IMR-90 (cell line): ENCODE measurements around the gene TMED4. TPM values are rescaled to one million over a fixed set of nuclear protein-coding genes. Genes with fewer than 3 reads are reported as not detected.

Experiments used
- ATAC-seq: fragments of 200-7000 bp; cut with Tn5 transposase; 2 replicates; pipeline ENCODE4 v1.9.1; 2020; ENCODE audit warnings: low read depth, mild to moderate bottlenecking, moderate library complexity
- BruUV-seq: library from RNA; stranded (reverse); fragments of 400-500 nt; replicated peaks from 2 replicates; lab custom pipeline; 2021; lab: Mats Ljungman, UMichigan
- CTCF ChIA-PET: fragments of 300-600 bp; formaldehyde crosslinking; extraction: SDS; loops from one replicate; lab custom pipeline; 2021; ENCODE audit warnings: antibody characterized with exemption; lab: Yijun Ruan, JAX
- POLR2A ChIA-PET: fragments of 300-600 bp; sonication (Branson Sonifier 250); formaldehyde crosslinking; loops from one replicate; lab custom pipeline; 2022; ENCODE audit warnings: antibody characterized with exemption; ENCODE audit not compliant: unreplicated experiment; lab: Charles Lee
- DNase-seq: peaks from one replicate; pipeline ENCODE4 v3.0.0; 2013
- H2AFZ ChIP-seq: replicated peaks from 2 replicates; pipeline ENCODE3; 2013; ENCODE audit warnings: low read length, mild to moderate bottlenecking; ENCODE audit not compliant: poor library complexity
- H2AK5ac ChIP-seq: 2 replicates; pipeline ENCODE4 v1.6.1; 2013; ENCODE audit warnings: low read depth, low read length, inconsistent platforms
- H2AK9ac ChIP-seq: replicated peaks from 2 replicates; pipeline ENCODE3; 2013; ENCODE audit warnings: mild to moderate bottlenecking, low read depth, low read length, moderate library complexity; ENCODE audit not compliant: poor library complexity
- H2BK120ac ChIP-seq: 2 replicates; pipeline ENCODE4 v1.6.1; 2013; ENCODE audit warnings: low read depth, low read length, inconsistent platforms
- H2BK15ac ChIP-seq: 3 replicates; pipeline ENCODE4 v1.6.1; 2013; ENCODE audit warnings: low read depth, low read length, inconsistent platforms
- H2BK20ac ChIP-seq: 2 replicates; pipeline ENCODE4 v1.6.1; 2013; ENCODE audit warnings: low read depth, mild to moderate bottlenecking, inconsistent platforms, low read length, moderate library complexity
- H2BK5ac ChIP-seq: 2 replicates; pipeline ENCODE4 v1.6.1; 2013; ENCODE audit warnings: mild to moderate bottlenecking, low read depth, low read length, inconsistent platforms; ENCODE audit not compliant: poor library complexity, severe bottlenecking
- H3K14ac ChIP-seq: replicated peaks from 2 replicates; pipeline ENCODE4 v1.6.1; 2013; ENCODE audit warnings: low read depth, low read length, inconsistent platforms
- H3K18ac ChIP-seq: 2 replicates; pipeline ENCODE4 v1.6.1; 2013; ENCODE audit warnings: low read depth, low read length, control low read depth
- H3K23ac ChIP-seq: 2 replicates; pipeline ENCODE4 v1.6.1; 2013; ENCODE audit warnings: low read depth, low read length, inconsistent platforms
- H3K27ac ChIP-seq: 2 replicates; pipeline ENCODE4 v1.5.1; 2013; ENCODE audit warnings: mild to moderate bottlenecking, control low read depth, low read length; ENCODE audit not compliant: insufficient read depth
- H3K27me3 ChIP-seq: 2 replicates; pipeline ENCODE4 v1.6.1; 2013; ENCODE audit warnings: low read length; ENCODE audit not compliant: control insufficient read depth, insufficient read depth
- H3K36me3 ChIP-seq: 2 replicates; pipeline ENCODE4 v1.6.1; 2013; ENCODE audit warnings: low read length, mixed read lengths; ENCODE audit not compliant: control insufficient read depth, insufficient read depth
- H3K4ac ChIP-seq: 2 replicates; pipeline ENCODE4 v1.6.1; 2013; ENCODE audit warnings: low read depth, low read length, inconsistent platforms
- H3K4me1 ChIP-seq: 2 replicates; pipeline ENCODE4 v1.6.1; 2013; ENCODE audit warnings: low read length, mixed read lengths; ENCODE audit not compliant: control insufficient read depth, insufficient read depth
- H3K4me2 ChIP-seq: 2 replicates; pipeline ENCODE4 v1.6.1; 2013; ENCODE audit warnings: low read depth, mild to moderate bottlenecking, control low read depth, low read length, moderate library complexity
- H3K4me3 ChIP-seq: 2 replicates; pipeline ENCODE4 v1.5.1; 2013; ENCODE audit warnings: low read depth, mild to moderate bottlenecking, control low read depth, low read length, moderate library complexity; ENCODE audit not compliant: insufficient read depth
- H3K56ac ChIP-seq: 2 replicates; pipeline ENCODE4 v1.6.1; 2013; ENCODE audit warnings: low read length, inconsistent platforms; ENCODE audit not compliant: insufficient read depth; ENCODE audit errors: extremely low read depth
- H3K79me1 ChIP-seq, 2 experiments: 2 replicates each; pipeline ENCODE4 v1.6.1; 2013; ENCODE audit warnings: low read length in 2 of 2, inconsistent platforms in 1 of 2, low read depth in 1 of 2
- H3K9ac ChIP-seq: 2 replicates; pipeline ENCODE4 v1.6.1; 2013; ENCODE audit warnings: low read depth, low read length, control low read depth
- H3K9me1 ChIP-seq: 2 replicates; pipeline ENCODE4 v1.6.1; 2013; ENCODE audit warnings: low read length, inconsistent platforms; ENCODE audit not compliant: insufficient read depth
- H3K9me3 ChIP-seq: 2 replicates; pipeline ENCODE4 v1.6.1; 2013; ENCODE audit warnings: low read length; ENCODE audit not compliant: control insufficient read depth, insufficient read depth
- H4K20me1 ChIP-seq: 2 replicates; pipeline ENCODE4 v1.6.1; 2013; ENCODE audit warnings: low read length, inconsistent platforms; ENCODE audit not compliant: insufficient read depth
- H4K5ac ChIP-seq: 2 replicates; pipeline ENCODE4 v1.6.1; 2013; ENCODE audit warnings: mild to moderate bottlenecking, low read depth, low read length, control low read depth
- H4K8ac ChIP-seq, 2 experiments: 2 replicates each; pipeline ENCODE4 v1.6.1; 2013; ENCODE audit warnings: low read depth in 2 of 2, low read length in 2 of 2, control low read depth in 1 of 2, inconsistent platforms in 1 of 2
- H4K91ac ChIP-seq: 2 replicates; pipeline ENCODE4 v1.6.1; 2013; ENCODE audit warnings: low read depth, low read length, inconsistent platforms; ENCODE audit not compliant: insufficient read depth
- BHLHE40 ChIP-seq: fragments of 150-350 bp; IDR thresholded peaks from 2 replicates; pipeline ENCODE4 v1.6.1; 2016; ENCODE audit warnings: mild to moderate bottlenecking, low read depth, low read length
- CEBPB ChIP-seq: IDR thresholded peaks from 2 replicates; pipeline ENCODE4 v1.6.1; 2012; ENCODE audit warnings: low read depth, low read length, improper control_type of control experiment
- CHD1 ChIP-seq: IDR thresholded peaks from 2 replicates; pipeline ENCODE4 v1.6.1; 2012; ENCODE audit warnings: low read depth, low read length, improper control_type of control experiment
- CTCF ChIP-seq: conservative IDR thresholded peaks from 2 replicates; pipeline ENCODE4 v1.5.1; 2012; ENCODE audit warnings: mild to moderate bottlenecking, low read depth, low read length, improper control_type of control experiment
- FOS ChIP-seq: fragments of 150-350 bp; IDR thresholded peaks from 2 replicates; pipeline ENCODE4 v1.6.1; 2016; ENCODE audit warnings: low read depth, low read length
- MAFK ChIP-seq: IDR thresholded peaks from 2 replicates; pipeline ENCODE4 v1.6.1; 2012; ENCODE audit warnings: low read depth, low read length, improper control_type of control experiment
- MAZ ChIP-seq: IDR thresholded peaks from 2 replicates; pipeline ENCODE4 v1.6.1; 2012; ENCODE audit warnings: low read depth, mild to moderate bottlenecking, low read length, improper control_type of control experiment, moderate library complexity, borderline replicate concordance
- MXI1 ChIP-seq: IDR thresholded peaks from 2 replicates; pipeline ENCODE4 v1.6.1; 2012; ENCODE audit warnings: low read depth, mild to moderate bottlenecking, low read length, moderate library complexity, borderline replicate concordance
- NFE2L2 ChIP-seq: fragments of 150-350 bp; IDR thresholded peaks from 2 replicates; pipeline ENCODE4 v1.6.1; 2016; ENCODE audit warnings: low read depth, mild to moderate bottlenecking, low read length
- POLR2A ChIP-seq: IDR thresholded peaks from 2 replicates; pipeline ENCODE4 v1.6.1; 2012; ENCODE audit warnings: mild to moderate bottlenecking, low read depth, low read length
- RAD21 ChIP-seq: IDR thresholded peaks from 2 replicates; pipeline ENCODE4 v1.6.1; 2012; ENCODE audit warnings: low read length, improper control_type of control experiment
- RFX5 ChIP-seq: IDR thresholded peaks from 2 replicates; pipeline ENCODE4 v1.8.0; 2012; ENCODE audit warnings: low read depth, mild to moderate bottlenecking, low read length, moderate library complexity
- WGBS, 2 experiments: methylation state at CpG; one replicate each; pipeline versions ENCODE4 v1.1.5 to v1.1.7; 2013; ENCODE audit warnings: missing lambda C conversion rate in 2 of 2; ENCODE audit not compliant: insufficient read length in 1 of 2; ENCODE audit errors: extremely low coverage in 2 of 2; 5-methylcytosine and 5-hydroxymethylcytosine counted together
- dilution Hi-C: fragments of 300-500 bp; cut with HindIII; formaldehyde crosslinking; loops from one replicate; pipeline ENCODE4 v1.14.3; 2018; ENCODE audit warnings: low sequenced_read_pairs; ENCODE audit not compliant: unreplicated experiment
- in situ Hi-C: fragments of 300-500 bp; cut with MboI; formaldehyde crosslinking; loops from 3 replicates; pipeline ENCODE4 v1.14.3; 2019; ENCODE audit warnings: low sequenced_read_pairs, inconsistent platforms, mixed read lengths
- intact Hi-C: fragments of 100-400 bp; cut with micrococcal nuclease; formaldehyde crosslinking; loops from 2 replicates; pipeline ENCODE4 v1.10.0; 2022
- polyA plus RNA-seq, 3 experiments: library from polyadenylated mRNA; depleted of rRNA; stranded (reverse); fragments of >200 nt; gene quantifications; 2 replicates each; pipeline ENCODE4 v1.2.3, GENCODE V29; 2012; ENCODE audit warnings: low replicate concordance in 1 of 3
- total RNA-seq: library from RNA; depleted of rRNA; stranded (reverse); fragments of >200 nt; gene quantifications from 2 replicates; pipeline ENCODE4 v1.2.3, GENCODE V29; 2012
- TF ChIP-seq, protein P1 (sequence below): fragments of 150-350 bp; IDR thresholded peaks from 2 replicates; pipeline ENCODE4 v1.6.1; 2017; ENCODE audit warnings: mild to moderate bottlenecking, antibody characterized with exemption, low read length, low read depth
- TF ChIP-seq, protein P2 (sequence below): fragments of 150-350 bp; IDR thresholded peaks from 2 replicates; pipeline ENCODE4 v1.6.1; 2016; ENCODE audit warnings: low read depth, mild to moderate bottlenecking, low read length, moderate library complexity, borderline replicate concordance

Gene TMED4
- total and polyA plus RNA-seq, 2 of the 4 experiments (the other 2 are of a cell fraction), result 58.6 to 92.7 TPM

- Histone ChIP-seq H3K4ac (no peak overlapping the region), H3K14ac (no peak overlapping the region), H3K9ac (no peak overlapping the region), H2BK15ac (no peak overlapping the region), H4K8ac (no peak overlapping the region), H3K4me3 (no peak overlapping the region), H3K4me2 (no peak overlapping the region), H3K4me1 (peaks cover 2% of the 10 kb centered on the region; the same call in 1 of the 2 replicates), H3K79me1 (no peaks in the 10 kb centered on the region), H3K36me3 (no peaks in the 10 kb centered on the region), H3K27ac (no peak overlapping the region), H3K18ac (no peak overlapping the region), H2BK120ac (no peak overlapping the region), H3K56ac (no peak overlapping the region), H3K27me3 (no peaks in the 10 kb centered on the region), H2BK5ac (no peak overlapping the region), H4K91ac (no peak overlapping the region), H3K9me1 (no peaks in the 10 kb centered on the region), H3K23ac (no peak overlapping the region), H4K20me1 (no peaks in the 10 kb centered on the region), H2BK20ac (no peak overlapping the region), H3K9me3 (no peaks in the 10 kb centered on the region), H2AFZ (no peak overlapping the region), H2AK5ac (no peak overlapping the region), H4K5ac (no peak overlapping the region), H2AK9ac (no peak overlapping the region)
- in situ Hi-C loops (loop anchor here (10.0 kb wide), 2 partner anchors 254 to 544 kb away; partner anchors contain the start of gene H2AZ2), dilution Hi-C loops (no loop called here), intact Hi-C loops (no loop called here)
- no peak for ATAC-seq
- BruUV-seq, result no TSS peak
- DNase-seq, result no peak
- no CpG with 5 or more reads among the region's 1 CpG for whole genome bisulfite sequencing, 2 experiments
- ChIA-PET POLR2A (interaction anchor here (0.6 kb wide), 1 partner anchor 213 kb away, joined by 5 read pairs; no protein-coding TSS in a partner anchor), CTCF (interaction anchor here (0.9 to 1.1 kb wide), 2 partner anchors 103 to 256 kb away, joined by 3 to 4 read pairs; no protein-coding TSS in a partner anchor)
- TF ChIP-seq RFX5 (no peak), CEBPB (no peak), NFE2L2 (no peak), CTCF (no peak), MXI1 (no peak), BHLHE40 (no peak), RAD21 (no peak), MAFK (no peak), MAZ (no peak), FOS (no peak), POLR2A (no peak), CHD1 (no peak)
- TF ChIP-seq, protein P1, sequence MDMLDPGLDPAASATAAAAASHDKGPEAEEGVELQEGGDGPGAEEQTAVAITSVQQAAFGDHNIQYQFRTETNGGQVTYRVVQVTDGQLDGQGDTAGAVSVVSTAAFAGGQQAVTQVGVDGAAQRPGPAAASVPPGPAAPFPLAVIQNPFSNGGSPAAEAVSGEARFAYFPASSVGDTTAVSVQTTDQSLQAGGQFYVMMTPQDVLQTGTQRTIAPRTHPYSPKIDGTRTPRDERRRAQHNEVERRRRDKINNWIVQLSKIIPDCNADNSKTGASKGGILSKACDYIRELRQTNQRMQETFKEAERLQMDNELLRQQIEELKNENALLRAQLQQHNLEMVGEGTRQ, result no peak
- TF ChIP-seq, protein P2, sequence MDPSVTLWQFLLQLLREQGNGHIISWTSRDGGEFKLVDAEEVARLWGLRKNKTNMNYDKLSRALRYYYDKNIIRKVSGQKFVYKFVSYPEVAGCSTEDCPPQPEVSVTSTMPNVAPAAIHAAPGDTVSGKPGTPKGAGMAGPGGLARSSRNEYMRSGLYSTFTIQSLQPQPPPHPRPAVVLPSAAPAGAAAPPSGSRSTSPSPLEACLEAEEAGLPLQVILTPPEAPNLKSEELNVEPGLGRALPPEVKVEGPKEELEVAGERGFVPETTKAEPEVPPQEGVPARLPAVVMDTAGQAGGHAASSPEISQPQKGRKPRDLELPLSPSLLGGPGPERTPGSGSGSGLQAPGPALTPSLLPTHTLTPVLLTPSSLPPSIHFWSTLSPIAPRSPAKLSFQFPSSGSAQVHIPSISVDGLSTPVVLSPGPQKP, result no peak
These were observed 8.9 kb upstream of the TMED4 start for GRCh38 chr7:44590910-44591309.
